Transverse colon (tissue), 4 donors: ENCODE results near the gene FZD8.

Source experiments
- CTCF ChIP-seq, 5 experiments: fragments of 200-600 bp in 3 of 5; fragments of 450-650 bp in 2 of 5; sonication (generic) in 3 of 5; IDR thresholded peaks; 1 replicate in 2 of 5; 2 replicates in 3 of 5; pipeline ENCODE4 v1.5.1; 2016 to 2017; ENCODE audit warnings: antibody characterized with exemption in 5 of 5, inconsistent platforms in 3 of 5, mild to moderate bottlenecking in 2 of 5, moderate library complexity in 1 of 5
- EP300 ChIP-seq: sonication (generic); formaldehyde crosslinking; IDR thresholded peaks from one replicate; pipeline ENCODE4 v1.6.1; 2017; ENCODE audit warnings: antibody characterized with exemption, low read depth
- POLR2A ChIP-seq: fragments of 450-650 bp; IDR thresholded peaks from one replicate; pipeline ENCODE4 v1.6.1; 2016; ENCODE audit warnings: antibody characterized with exemption, mild to moderate bottlenecking, moderate library complexity
- POLR2AphosphoS5 ChIP-seq, 3 donors: sonication (generic); formaldehyde crosslinking; IDR thresholded peaks; one replicate each; pipeline ENCODE4 v1.6.1; 2016; ENCODE audit warnings: antibody characterized with exemption in 3 of 3

- TF ChIP-seq CTCF (IDR thresholded peaks at IDR 0.05) (no peak), POLR2AphosphoS5 (IDR thresholded peaks at IDR 0.05) (no peak), POLR2A (no peak), EP300 (no peak)
Observed at GRCh38 chr10:35668865-35669650, 27.0 kb upstream of the FZD8 start.
